ENCODE data around the gene MFSD6. TPM values are rescaled to one million over a fixed set of nuclear protein-coding genes. Genes with fewer than 3 reads are reported as not detected.
"Not testable (repeated sequence)": the region's sequence is repeated elsewhere in the genome, so short reads cannot be mapped to it uniquely, and the experiment has no call there.

The MFSD6 gene
- total and polyA plus RNA-seq, 4 experiments from 2014 or later: 7.7 to 47.5 (median 33.7) TPM

- Histone ChIP-seq H3K36me3 (ENCODE audit: insufficient read depth, low read length) (peaks cover 32% of the 10 kb centered on the region), H3K4me1 (ENCODE audit: insufficient read depth, low read length) (no peaks in the 10 kb centered on the region), H3K9me3 (ENCODE audit: control insufficient read depth in 1 of 2, low read length in 2 of 2) (no peaks in the 10 kb centered on the region), H3K4me3 (ENCODE audit: low read length in 2 of 2) (no peak overlapping the region), H3K27me3 (ENCODE audit: insufficient read depth, low read length) (no peaks in the 10 kb centered on the region), H3K27ac (ENCODE audit: low read depth, low read length) (no peak overlapping the region)
- no peak overlapping the region for H3K4me3 Mint-ChIP-seq
- peaks cover 52 to 69% of the 10 kb centered on the region in 2 donors for H3K36me3 Mint-ChIP-seq
- POLR2A ChIA-PET (ENCODE audit: partially characterized antibody): no interaction called here
- intact Hi-C loops (cut with micrococcal nuclease): no loop called here
- peaks cover 20 to 35% (median 22%) of the 10 kb centered on the region in 4 donors for H3K4me1 Mint-ChIP-seq
- no peak for DNase-seq
- H3K27me3 Mint-ChIP-seq: no peaks in the 10 kb centered on the region
- peak overlapping the region in 3 of 7 donors; percentile 5 to 52 (median 11) for H3K27ac Mint-ChIP-seq
- CTCF ChIA-PET (ENCODE audit: partially characterized antibody): no interaction called here
- H3K9me3 Mint-ChIP-seq: no peaks in the 10 kb centered on the region
Observed at GRCh38 chr2:190486037-190486623, 78.0 kb downstream of the MFSD6 start.

GRCh38 chr2:190488516-190489233 lies 80.5 kb downstream of the MFSD6 start:
- ChIA-PET POLR2A (ENCODE audit: partially characterized antibody) (no interaction called here), CTCF (ENCODE audit: partially characterized antibody) (interaction anchor here (1.7 kb wide), 1 partner anchor 11 kb away, joined by 5 read pairs; no protein-coding TSS in a partner anchor)
- Mint-ChIP-seq H3K4me1 (peaks cover 19 to 45% (median 29%) of the 10 kb centered on the region in 4 donors), H3K4me3 (no peak overlapping the region), H3K9me3 (peaks cover 2 to 15% (median 7%) of the 10 kb centered on the region in 8 donors), H3K27me3 (no peaks in the 10 kb centered on the region), H3K36me3 (peaks cover 62 to 74% of the 10 kb centered on the region in 2 donors), H3K27ac (peak overlapping the region in 2 of 7 donors; percentile 31 to 36)
- Histone ChIP-seq H3K4me3 (ENCODE audit: low read length in 2 of 2) (no peak overlapping the region), H3K9me3 (ENCODE audit: control insufficient read depth in 1 of 2, low read length in 2 of 2) (no peaks in the 10 kb centered on the region), H3K4me1 (ENCODE audit: insufficient read depth, low read length) (peaks cover 7% of the 10 kb centered on the region), H3K27me3 (ENCODE audit: insufficient read depth, low read length) (no peaks in the 10 kb centered on the region), H3K27ac (ENCODE audit: low read depth, low read length) (no peak overlapping the region), H3K36me3 (ENCODE audit: insufficient read depth, low read length) (peaks cover 40% of the 10 kb centered on the region)
- no peak for DNase-seq
- intact Hi-C loops (cut with micrococcal nuclease): no loop called here

GRCh38 chr2:190489475-190489874 lies 81.3 kb downstream of the MFSD6 start:
- H3K4me3 ChIP-seq (ENCODE audit: low read length in 2 of 2): no peak overlapping the region
- H3K36me3 ChIP-seq (ENCODE audit: insufficient read depth, low read length): peaks cover 40% of the 10 kb centered on the region
- Mint-ChIP-seq H3K36me3 (peaks cover 68 to 75% of the 10 kb centered on the region in 2 donors), H3K27me3 (no peaks in the 10 kb centered on the region), H3K27ac (peak overlapping the region in 3 of 7 donors; percentile 42 to 48 (median 42)), H3K4me3 (peak overlapping the region in 1 of 8 donors; percentile 24), H3K9me3 (peaks cover 2 to 15% (median 7%) of the 10 kb centered on the region in 8 donors), H3K4me1 (peaks cover 23 to 53% (median 35%) of the 10 kb centered on the region in 4 donors)
- H3K27me3 ChIP-seq (ENCODE audit: insufficient read depth, low read length): no peaks in the 10 kb centered on the region
- no peak overlapping the region for H3K27ac ChIP-seq (ENCODE audit: low read depth, low read length)
- ChIA-PET CTCF (ENCODE audit: partially characterized antibody) (interaction anchor here (1.7 kb wide), 1 partner anchor 12 kb away, joined by 5 read pairs; no protein-coding TSS in a partner anchor), POLR2A (ENCODE audit: partially characterized antibody) (no interaction called here)
- no peaks in the 10 kb centered on the region for H3K9me3 ChIP-seq (ENCODE audit: control insufficient read depth in 1 of 2, low read length in 2 of 2)
- intact Hi-C loops (cut with micrococcal nuclease): no loop called here
- peaks cover 13% of the 10 kb centered on the region for H3K4me1 ChIP-seq (ENCODE audit: insufficient read depth, low read length)
- no peak for DNase-seq

GRCh38 chr2:190490502-190490901 lies 82.3 kb downstream of the MFSD6 start:
- ChIA-PET CTCF (ENCODE audit: partially characterized antibody) (no interaction called here), POLR2A (ENCODE audit: partially characterized antibody) (no interaction called here)
- Mint-ChIP-seq H3K4me1 (peaks cover 28 to 63% (median 43%) of the 10 kb centered on the region in 4 donors), H3K36me3 (peaks cover 75 to 85% of the 10 kb centered on the region in 2 donors), H3K9me3 (peaks cover 2 to 15% (median 7%) of the 10 kb centered on the region in 8 donors), H3K4me3 (no peak overlapping the region), H3K27me3 (no peaks in the 10 kb centered on the region), H3K27ac (peak overlapping the region in 1 of 7 donors; percentile 20)
- Histone ChIP-seq H3K9me3 (ENCODE audit: control insufficient read depth in 1 of 2, low read length in 2 of 2) (no peaks in the 10 kb centered on the region), H3K4me1 (ENCODE audit: insufficient read depth, low read length) (peaks cover 17% of the 10 kb centered on the region), H3K36me3 (ENCODE audit: insufficient read depth, low read length) (peaks cover 40% of the 10 kb centered on the region), H3K27me3 (ENCODE audit: insufficient read depth, low read length) (no peaks in the 10 kb centered on the region), H3K4me3 (ENCODE audit: low read length in 2 of 2) (no peak overlapping the region), H3K27ac (ENCODE audit: low read depth, low read length) (no peak overlapping the region)
- intact Hi-C loops (cut with micrococcal nuclease): no loop called here
- DNase-seq: no peak

- DNase-seq: no peak
- H3K27ac ChIP-seq (ENCODE audit: low read depth, low read length): no peak overlapping the region
- intact Hi-C loops (cut with micrococcal nuclease): no loop called here
- Mint-ChIP-seq H3K27me3 (no peaks in the 10 kb centered on the region), H3K9me3 (peaks cover 2 to 15% (median 7%) of the 10 kb centered on the region in 8 donors), H3K27ac (peak overlapping the region in 4 of 7 donors; percentile 62 to 80 (median 72)), H3K4me1 (peaks cover 25 to 59% (median 41%) of the 10 kb centered on the region in 4 donors), H3K4me3 (peak overlapping the region in 2 of 8 donors; percentile 30 to 35), H3K36me3 (peaks cover 82 to 90% of the 10 kb centered on the region in 2 donors)
- H3K4me1 ChIP-seq (ENCODE audit: insufficient read depth, low read length): peaks cover 17% of the 10 kb centered on the region
- H3K4me3 ChIP-seq (ENCODE audit: low read length in 2 of 2): no peak overlapping the region
- ChIA-PET CTCF (ENCODE audit: partially characterized antibody) (no interaction called here), POLR2A (ENCODE audit: partially characterized antibody) (interaction anchor here (1.3 kb wide), 1 partner anchor 40 kb away, joined by 3 read pairs; no protein-coding TSS in a partner anchor)
- no peaks in the 10 kb centered on the region for H3K27me3 ChIP-seq (ENCODE audit: insufficient read depth, low read length)
- H3K36me3 ChIP-seq (ENCODE audit: insufficient read depth, low read length): peaks cover 38% of the 10 kb centered on the region
- no peaks in the 10 kb centered on the region for H3K9me3 ChIP-seq (ENCODE audit: control insufficient read depth in 1 of 2, low read length in 2 of 2)
Observed at GRCh38 chr2:190493095-190493494, 84.9 kb downstream of the MFSD6 start.

- peak overlapping the region; percentile 6 to 78 (median 66) for H3K27ac Mint-ChIP-seq
- CTCF ChIA-PET (ENCODE audit: partially characterized antibody); POLR2A ChIA-PET (ENCODE audit: partially characterized antibody); H3K27ac ChIP-seq (ENCODE audit: low read depth, low read length); H3K9me3 ChIP-seq (ENCODE audit: control insufficient read depth in 1 of 2, low read length in 2 of 2); H3K27me3 Mint-ChIP-seq; intact Hi-C loops (cut with micrococcal nuclease); H3K27me3 ChIP-seq (ENCODE audit: insufficient read depth, low read length); H3K4me3 ChIP-seq (ENCODE audit: low read length in 2 of 2); DNase-seq: not testable (repeated sequence)
- H3K4me1 Mint-ChIP-seq: peaks cover 21 to 48% (median 33%) of the 10 kb centered on the region in 4 donors
- H3K36me3 Mint-ChIP-seq: peaks cover 73 to 86% of the 10 kb centered on the region in 2 donors
- H3K4me3 Mint-ChIP-seq: peak overlapping the region in 2 of 8 donors; percentile 5 to 22
- peaks cover 25% of the 10 kb centered on the region for H3K36me3 ChIP-seq (ENCODE audit: insufficient read depth, low read length)
- peaks cover 17% of the 10 kb centered on the region for H3K4me1 ChIP-seq (ENCODE audit: insufficient read depth, low read length)
- peaks cover 2 to 15% (median 7%) of the 10 kb centered on the region in 8 donors for H3K9me3 Mint-ChIP-seq
Observed at GRCh38 chr2:190494600-190495227, 86.6 kb downstream of the MFSD6 start.

- H3K4me3 Mint-ChIP-seq: no peak overlapping the region
- H3K27me3 ChIP-seq (ENCODE audit: insufficient read depth, low read length): no peaks in the 10 kb centered on the region
- H3K4me3 ChIP-seq (ENCODE audit: low read length in 2 of 2): no peak overlapping the region
- H3K36me3 Mint-ChIP-seq: peaks cover 58 to 75% of the 10 kb centered on the region in 2 donors
- H3K27ac Mint-ChIP-seq: peak overlapping the region in 5 of 7 donors; percentile 1 to 89 (median 66)
- no peak for DNase-seq
- ChIA-PET POLR2A (ENCODE audit: partially characterized antibody) (no interaction called here), CTCF (ENCODE audit: partially characterized antibody) (no interaction called here)
- peaks cover 21 to 37% (median 33%) of the 10 kb centered on the region in 4 donors for H3K4me1 Mint-ChIP-seq
- H3K4me1 ChIP-seq (ENCODE audit: insufficient read depth, low read length): peaks cover 17% of the 10 kb centered on the region
- peaks cover 0 to 7% (median 4%) of the 10 kb centered on the region in 8 donors for H3K9me3 Mint-ChIP-seq
- intact Hi-C loops (cut with micrococcal nuclease): no loop called here
- H3K27ac ChIP-seq (ENCODE audit: low read depth, low read length): no peak overlapping the region
- no peaks in the 10 kb centered on the region for H3K9me3 ChIP-seq (ENCODE audit: control insufficient read depth in 1 of 2, low read length in 2 of 2)
- H3K36me3 ChIP-seq (ENCODE audit: insufficient read depth, low read length): peaks cover 25% of the 10 kb centered on the region
- H3K27me3 Mint-ChIP-seq: no peaks in the 10 kb centered on the region
Observed at GRCh38 chr2:190497428-190497827, 89.3 kb downstream of the MFSD6 start.
